GM13977 (cell line): Measurements from ENCODE around the gene DOCK3.
A peak's percentile ranks its signal among the peaks of the same experiment; 100 is the strongest.

Experiments
- DNase-seq: peaks from one replicate; pipeline ENCODE4 v3.0.0; 2012; ENCODE audit warnings: low spot score
- in situ Hi-C: fragments of 300-500 bp; cut with MboI; formaldehyde crosslinking; loops from one replicate; pipeline ENCODE4 v1.12.0; 2022; ENCODE audit warnings: low sequenced_read_pairs, low pct_unique_long_range_greater_than_20kb, mixed read lengths, inconsistent platforms; ENCODE audit not compliant: unreplicated experiment
- TF ChIP-seq, protein P1 (sequence below): IDR thresholded peaks from 2 replicates; pipeline ENCODE4 v1.5.1; 2012; ENCODE audit warnings: mild to moderate bottlenecking, control low read depth; ENCODE audit not compliant: insufficient read depth; ENCODE audit errors: extremely low read depth, missing control alignments

The DOCK3 gene

DNA sequence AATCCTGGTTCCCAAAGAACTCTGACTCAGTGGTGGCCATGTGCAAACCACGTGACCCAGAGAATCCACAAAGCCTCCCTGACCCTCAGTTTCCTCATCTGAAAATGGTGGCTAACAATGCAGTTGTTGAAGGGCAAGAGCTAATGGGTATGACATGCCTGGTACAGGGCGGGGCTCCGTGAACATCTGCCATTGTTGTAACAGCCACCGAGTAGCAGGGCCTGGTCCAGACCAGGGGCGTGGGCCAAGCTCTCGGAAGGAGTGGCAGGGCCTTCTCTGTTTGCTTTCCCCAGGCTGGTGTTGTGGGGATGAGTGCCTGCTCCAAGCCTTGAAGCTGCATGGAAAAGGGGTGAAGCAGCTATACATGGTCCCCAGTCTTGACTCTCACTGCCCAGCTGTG lies 44.3 kb upstream of the DOCK3 start:
- TF ChIP-seq, protein P1, sequence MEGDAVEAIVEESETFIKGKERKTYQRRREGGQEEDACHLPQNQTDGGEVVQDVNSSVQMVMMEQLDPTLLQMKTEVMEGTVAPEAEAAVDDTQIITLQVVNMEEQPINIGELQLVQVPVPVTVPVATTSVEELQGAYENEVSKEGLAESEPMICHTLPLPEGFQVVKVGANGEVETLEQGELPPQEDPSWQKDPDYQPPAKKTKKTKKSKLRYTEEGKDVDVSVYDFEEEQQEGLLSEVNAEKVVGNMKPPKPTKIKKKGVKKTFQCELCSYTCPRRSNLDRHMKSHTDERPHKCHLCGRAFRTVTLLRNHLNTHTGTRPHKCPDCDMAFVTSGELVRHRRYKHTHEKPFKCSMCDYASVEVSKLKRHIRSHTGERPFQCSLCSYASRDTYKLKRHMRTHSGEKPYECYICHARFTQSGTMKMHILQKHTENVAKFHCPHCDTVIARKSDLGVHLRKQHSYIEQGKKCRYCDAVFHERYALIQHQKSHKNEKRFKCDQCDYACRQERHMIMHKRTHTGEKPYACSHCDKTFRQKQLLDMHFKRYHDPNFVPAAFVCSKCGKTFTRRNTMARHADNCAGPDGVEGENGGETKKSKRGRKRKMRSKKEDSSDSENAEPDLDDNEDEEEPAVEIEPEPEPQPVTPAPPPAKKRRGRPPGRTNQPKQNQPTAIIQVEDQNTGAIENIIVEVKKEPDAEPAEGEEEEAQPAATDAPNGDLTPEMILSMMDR, result no peak
- no peak for DNase-seq

DNA sequence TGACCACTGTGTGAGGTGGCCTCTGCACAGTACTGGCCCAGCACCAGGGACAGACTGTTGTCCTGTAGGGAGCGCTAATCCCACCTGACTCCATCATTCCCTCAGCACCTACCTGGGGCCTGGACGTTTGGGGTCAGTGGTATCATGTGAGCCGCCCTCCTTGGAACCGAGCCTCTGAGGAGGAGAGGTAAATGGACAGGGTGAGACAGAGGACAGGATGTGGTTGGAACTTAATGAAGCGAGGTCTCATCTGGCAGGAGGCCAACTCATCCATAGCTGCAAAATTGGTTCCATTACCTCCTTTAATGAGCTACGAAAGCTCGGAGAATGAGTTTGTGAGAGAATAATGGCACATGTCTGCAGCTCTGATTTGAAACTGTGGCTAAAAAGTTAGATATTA lies 43.9 kb upstream of the DOCK3 start:
- in situ Hi-C loops, result no loop called here
- DNase-seq, result no peak
- TF ChIP-seq, protein P1, result no peak

More for the DNA sequence above, 44.3 kb upstream of the DOCK3 start:
- in situ Hi-C loops, result no loop called here

DNA sequence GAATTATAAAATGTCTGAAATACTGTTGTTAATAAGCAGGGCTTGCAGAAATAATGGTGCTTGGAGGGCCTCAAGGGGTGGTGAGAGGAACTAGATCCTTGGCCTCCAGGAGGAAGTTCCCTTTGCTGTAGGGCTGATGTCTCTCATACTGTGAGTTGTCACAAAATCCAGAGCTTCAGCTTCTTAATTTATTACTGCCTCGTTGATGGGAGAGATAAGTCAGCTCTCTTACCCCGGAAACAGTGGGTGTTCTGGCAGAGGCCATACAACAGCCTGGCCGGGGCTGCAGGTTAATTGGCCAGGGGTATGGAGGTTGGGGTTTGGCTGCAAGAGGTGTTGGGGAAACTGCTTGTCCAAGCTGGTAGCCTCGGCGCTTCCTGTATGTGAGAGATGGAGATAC lies 42.3 kb upstream of the DOCK3 start:
- TF ChIP-seq, protein P1, result peak; percentile 3
- in situ Hi-C loops, result no loop called here
- DNase-seq, result no peak

DNA sequence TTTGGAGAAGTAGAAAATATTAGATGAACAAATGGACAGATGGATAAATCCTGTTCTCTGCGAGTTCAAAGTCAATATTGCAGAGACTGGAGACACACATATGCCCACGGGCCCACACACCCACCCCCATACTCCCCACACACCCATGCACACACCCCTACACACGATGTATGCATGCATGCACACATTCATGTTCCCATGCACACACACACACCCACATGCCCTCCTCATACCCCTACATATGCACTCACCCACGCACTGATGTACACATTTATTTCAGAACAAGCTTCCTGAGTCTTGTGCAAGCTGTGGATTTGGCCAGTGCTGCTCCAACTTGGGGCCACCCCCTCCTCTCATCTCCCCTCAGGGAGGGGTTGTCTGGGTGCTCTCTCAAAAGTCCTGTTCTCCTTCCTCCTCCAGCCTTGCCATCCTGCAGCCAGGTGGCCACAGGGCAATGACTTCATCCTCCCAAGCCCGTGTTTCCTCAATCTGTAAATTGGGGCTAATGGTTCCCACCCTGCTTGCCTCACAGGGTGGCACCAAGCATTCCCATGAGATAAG lies 41.4 kb upstream of the DOCK3 start:
- in situ Hi-C loops, result no loop called here
- TF ChIP-seq, protein P1, result no peak
- DNase-seq, result no peak

DNA sequence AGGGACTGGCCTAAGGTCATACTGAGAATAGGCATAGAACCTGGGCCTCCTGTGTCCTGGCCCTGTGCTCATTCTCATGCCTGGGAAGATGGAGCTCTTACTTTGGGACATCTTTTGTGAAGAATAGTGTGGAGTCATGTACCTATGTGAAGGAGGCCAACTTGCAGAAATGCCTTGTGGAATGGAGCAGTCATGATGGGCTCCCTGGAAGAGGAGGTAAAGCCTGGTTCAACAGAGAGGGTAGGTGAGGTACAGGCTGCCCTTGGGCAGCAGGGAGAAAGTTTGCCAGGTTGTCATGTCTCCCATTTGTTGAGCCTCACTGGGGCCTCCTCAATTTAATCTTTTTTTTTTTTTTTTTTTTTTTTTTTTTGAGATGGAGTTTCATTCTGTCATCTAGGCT lies 39.7 kb upstream of the DOCK3 start:
- no peak for DNase-seq
- TF ChIP-seq, protein P1, result no peak
- in situ Hi-C loops, result no loop called here

DNA sequence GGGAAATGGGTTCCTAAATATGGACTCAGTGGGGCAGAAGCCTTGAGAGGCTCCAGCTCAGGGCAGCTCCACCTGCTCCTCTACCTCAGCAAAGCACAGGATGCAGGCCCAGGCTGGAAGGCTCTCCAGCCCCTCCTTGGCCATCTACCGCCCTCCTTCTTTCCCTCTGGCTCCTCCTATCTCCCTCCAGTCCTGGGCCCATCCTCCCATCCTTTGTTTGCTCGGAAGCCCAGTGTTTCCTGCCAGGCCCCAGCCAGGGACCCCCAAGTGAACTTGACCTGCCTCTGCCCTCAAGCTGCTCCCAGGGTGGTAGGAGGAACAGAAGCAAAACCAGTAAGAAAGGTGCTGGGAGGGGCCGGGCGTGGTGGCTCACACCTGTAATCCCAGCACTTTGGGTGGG lies 37.7 kb upstream of the DOCK3 start:
- in situ Hi-C loops, result no loop called here
- TF ChIP-seq, protein P1, result no peak
- no peak for DNase-seq

DNA sequence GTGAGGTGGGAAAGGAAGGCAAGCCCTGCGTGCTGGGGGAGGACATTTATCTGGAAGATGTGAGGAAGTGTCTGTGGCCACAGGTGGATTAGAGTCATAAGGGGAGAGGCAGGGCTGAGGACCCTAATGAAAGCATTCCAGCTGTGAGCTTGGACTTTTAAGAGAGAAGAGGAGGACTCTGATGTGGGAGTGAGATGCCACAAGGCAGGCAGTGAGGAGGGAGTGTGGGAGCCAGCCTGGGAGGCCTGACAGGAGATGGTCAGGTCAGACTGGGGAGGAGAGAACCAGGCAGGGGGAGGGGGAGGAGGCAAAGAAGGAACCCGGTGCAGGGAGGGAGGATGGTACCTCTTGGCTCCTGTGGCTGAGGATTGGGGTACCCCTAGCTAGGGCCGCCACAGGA lies 36.8 kb upstream of the DOCK3 start:
- DNase-seq, result no peak
- in situ Hi-C loops, result no loop called here
- TF ChIP-seq, protein P1, result no peak
